MM.1S (cell line): ENCODE results near the gene NTF3.

Source experiments
- CTCF ChIP-seq: fragments of 300-600 bp; sonication (generic); IDR thresholded peaks from 2 replicates; pipeline ENCODE4 v1.5.1; 2016; ENCODE audit warnings: antibody characterized with exemption, low read length, mixed read lengths
- EZH2 ChIP-seq: fragments of 300-600 bp; sonication (generic); optimal IDR thresholded peaks from 2 replicates; pipeline ENCODE3; 2017; ENCODE audit warnings: low read depth, mild to moderate bottlenecking, antibody characterized with exemption, low read length, mixed read lengths

- TF ChIP-seq EZH2 = no peak
- no peak for TF ChIP-seq CTCF
Measured at GRCh38 chr12:5409619-5410018, 22.3 kb upstream of the NTF3 start.
